CD4-positive, alpha-beta T cell (primary cell): ENCODE results near the gene CMIP. TPM values are rescaled to one million over a fixed set of nuclear protein-coding genes. Genes with fewer than 3 reads are reported as not detected.
A peak's percentile ranks its signal among the peaks of the same experiment; 100 is the strongest.

Source experiments
- ATAC-seq: fragments of 200-7000 bp; cut with Tn5 transposase; one replicate; pipeline ENCODE4 v1.10.0; 2022; ENCODE audit warnings: mild to moderate bottlenecking; ENCODE audit not compliant: poor library complexity
- CTCF ChIA-PET: fragments of 350-600 bp; sonication (Branson Sonifier 250); formaldehyde crosslinking; loops from one replicate; lab custom pipeline; 2021; ENCODE audit warnings: antibody characterized with exemption, inconsistent platforms; lab: Charles Lee
- POLR2A ChIA-PET: fragments of 350-600 bp; sonication (Branson Sonifier 250); formaldehyde crosslinking; loops from one replicate; lab custom pipeline; 2021; ENCODE audit warnings: antibody characterized with exemption, inconsistent platforms; lab: Charles Lee
- DNase-seq, 14 experiments: peaks; one replicate each; pipeline ENCODE4 v3.0.0-alpha.2; 2013 to 2020; ENCODE audit warnings: mixed read lengths in 2 of 14
- H3K27ac ChIP-seq, 2 donors: one replicate each; pipeline versions ENCODE4 v1.5.1 to v1.7.0; 2013; ENCODE audit warnings: low read length in 2 of 2, low read depth in 1 of 2, mild to moderate bottlenecking in 1 of 2
- H3K27me3 ChIP-seq, 2 experiments: 1 replicate in 1 of 2; 2 replicates in 1 of 2; pipeline versions ENCODE4 v1.6.1 to v1.7.0; 2013; ENCODE audit warnings: low read length in 2 of 2, control low read depth in 1 of 2, mild to moderate bottlenecking in 1 of 2, moderate library complexity in 1 of 2; ENCODE audit not compliant: insufficient read depth in 2 of 2, control insufficient read depth in 1 of 2
- H3K36me3 ChIP-seq: one replicate; pipeline ENCODE4 v1.6.1; 2013; ENCODE audit warnings: low read length, control low read depth; ENCODE audit not compliant: insufficient read depth
- H3K4me1 ChIP-seq: one replicate; pipeline ENCODE4 v1.6.1; 2013; ENCODE audit warnings: low read length, control low read depth; ENCODE audit not compliant: insufficient read depth
- H3K4me3 ChIP-seq: one replicate; pipeline ENCODE4 v1.5.1; 2013; ENCODE audit warnings: mild to moderate bottlenecking, low read length, moderate library complexity
- H3K9me3 ChIP-seq, 2 experiments: 1 replicate in 1 of 2; 2 replicates in 1 of 2; pipeline versions ENCODE4 v1.6.1 to v1.7.0; 2013; ENCODE audit warnings: low read length in 2 of 2, mild to moderate bottlenecking in 2 of 2, control low read depth in 1 of 2, moderate library complexity in 1 of 2; ENCODE audit not compliant: control insufficient read depth in 1 of 2, insufficient read depth in 1 of 2
- H3K27ac Mint-ChIP-seq: one replicate; pipeline ENCODE4 v1.8.0; 2020; ENCODE audit warnings: mixed read lengths
- H3K27me3 Mint-ChIP-seq: one replicate; pipeline ENCODE4 v1.8.0; 2021; ENCODE audit warnings: mixed read lengths
- H3K36me3 Mint-ChIP-seq: one replicate; pipeline ENCODE4 v1.8.0; 2021; ENCODE audit warnings: low read depth, mixed read lengths
- H3K4me1 Mint-ChIP-seq: one replicate; pipeline ENCODE4 v1.8.0; 2021; ENCODE audit warnings: low read depth, mixed read lengths
- H3K4me3 Mint-ChIP-seq: one replicate; pipeline ENCODE4 v1.8.0; 2020; ENCODE audit warnings: mild to moderate bottlenecking, mixed read lengths
- H3K9me3 Mint-ChIP-seq: one replicate; pipeline ENCODE4 v1.8.0; 2020; ENCODE audit warnings: mixed read lengths
- intact Hi-C, 2 experiments: fragments of 100-400 bp; cut with DNase I in 1 of 2; cut with micrococcal nuclease in 1 of 2; formaldehyde crosslinking; loops; one replicate each; pipeline versions ENCODE4 v1.15.1 to v1.9.0; 2023 to 2025; cut with DNase I, micrococcal nuclease
- total RNA-seq, 174 experiments: library from RNA in 2 of 174; stranded (reverse) in 2 of 174; gene quantifications; one replicate each; pipeline ENCODE4 v1.2.3 and lab custom pipeline; 2021 to 2026
- TF ChIP-seq, protein P1 (sequence below): fragments of 200-600 bp; IDR thresholded peaks from one replicate; pipeline ENCODE4 v1.8.0; 2022; ENCODE audit warnings: antibody characterized with exemption, mild to moderate bottlenecking

Gene CMIP
- total RNA-seq, 2 experiments from 2014 or later: 33.5 to 35.3 TPM

DNA sequence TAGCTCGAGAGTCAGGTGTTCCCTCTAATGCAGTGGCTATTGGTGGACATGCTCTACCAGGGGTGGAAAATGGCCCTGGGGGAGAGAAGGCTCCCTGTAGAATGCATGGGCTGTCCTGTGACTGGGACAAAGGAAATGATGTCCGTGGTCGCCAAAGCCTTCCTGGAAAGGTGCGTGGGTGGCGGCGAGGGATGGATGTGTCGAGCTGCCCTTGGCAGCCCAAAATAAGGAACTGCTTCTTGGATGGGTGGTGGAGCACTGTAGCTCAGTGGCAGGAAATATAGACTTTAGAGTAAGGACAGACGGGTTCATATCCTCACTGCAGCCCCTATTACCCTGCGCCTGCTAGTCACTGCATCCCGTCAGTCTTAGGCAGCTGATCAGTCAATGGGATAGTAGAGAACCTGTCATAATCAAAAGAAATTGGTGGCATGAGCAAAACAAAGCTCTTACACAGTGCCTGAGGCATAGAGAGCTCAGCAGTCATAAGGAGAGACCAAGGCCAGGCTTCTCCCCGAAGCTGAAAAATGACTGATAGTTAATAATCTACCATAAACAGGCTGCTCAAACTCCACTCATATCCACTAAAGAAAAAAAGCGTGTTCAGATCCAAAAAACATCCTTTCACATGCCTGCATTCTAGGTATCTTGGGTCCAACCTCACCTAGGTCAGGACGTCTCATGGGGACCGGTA lies 211.0 kb downstream of the CMIP start:
- ATAC-seq (no peak), DNase-seq (no peak)
- intact Hi-C loops: no loop called here
- Mint-ChIP-seq H3K27ac (no peak overlapping the region), H3K4me3 (no peak overlapping the region), H3K9me3 (no peaks in the 10 kb centered on the region), H3K27me3 (no peaks in the 10 kb centered on the region), H3K36me3 (peaks cover 62% of the 10 kb centered on the region), H3K4me1 (no peaks in the 10 kb centered on the region)
- no peaks in the 10 kb centered on the region for H3K27me3 ChIP-seq
- no peak overlapping the region for H3K4me3 ChIP-seq
- H3K27ac ChIP-seq: no peak overlapping the region
- H3K9me3 ChIP-seq: no peaks in the 10 kb centered on the region
- ChIA-PET POLR2A (no interaction called here), CTCF (no interaction called here)
- peaks cover 50% of the 10 kb centered on the region for H3K36me3 ChIP-seq
- no peaks in the 10 kb centered on the region for H3K4me1 ChIP-seq
- TF ChIP-seq, protein P1, sequence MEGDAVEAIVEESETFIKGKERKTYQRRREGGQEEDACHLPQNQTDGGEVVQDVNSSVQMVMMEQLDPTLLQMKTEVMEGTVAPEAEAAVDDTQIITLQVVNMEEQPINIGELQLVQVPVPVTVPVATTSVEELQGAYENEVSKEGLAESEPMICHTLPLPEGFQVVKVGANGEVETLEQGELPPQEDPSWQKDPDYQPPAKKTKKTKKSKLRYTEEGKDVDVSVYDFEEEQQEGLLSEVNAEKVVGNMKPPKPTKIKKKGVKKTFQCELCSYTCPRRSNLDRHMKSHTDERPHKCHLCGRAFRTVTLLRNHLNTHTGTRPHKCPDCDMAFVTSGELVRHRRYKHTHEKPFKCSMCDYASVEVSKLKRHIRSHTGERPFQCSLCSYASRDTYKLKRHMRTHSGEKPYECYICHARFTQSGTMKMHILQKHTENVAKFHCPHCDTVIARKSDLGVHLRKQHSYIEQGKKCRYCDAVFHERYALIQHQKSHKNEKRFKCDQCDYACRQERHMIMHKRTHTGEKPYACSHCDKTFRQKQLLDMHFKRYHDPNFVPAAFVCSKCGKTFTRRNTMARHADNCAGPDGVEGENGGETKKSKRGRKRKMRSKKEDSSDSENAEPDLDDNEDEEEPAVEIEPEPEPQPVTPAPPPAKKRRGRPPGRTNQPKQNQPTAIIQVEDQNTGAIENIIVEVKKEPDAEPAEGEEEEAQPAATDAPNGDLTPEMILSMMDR: no peak

DNA sequence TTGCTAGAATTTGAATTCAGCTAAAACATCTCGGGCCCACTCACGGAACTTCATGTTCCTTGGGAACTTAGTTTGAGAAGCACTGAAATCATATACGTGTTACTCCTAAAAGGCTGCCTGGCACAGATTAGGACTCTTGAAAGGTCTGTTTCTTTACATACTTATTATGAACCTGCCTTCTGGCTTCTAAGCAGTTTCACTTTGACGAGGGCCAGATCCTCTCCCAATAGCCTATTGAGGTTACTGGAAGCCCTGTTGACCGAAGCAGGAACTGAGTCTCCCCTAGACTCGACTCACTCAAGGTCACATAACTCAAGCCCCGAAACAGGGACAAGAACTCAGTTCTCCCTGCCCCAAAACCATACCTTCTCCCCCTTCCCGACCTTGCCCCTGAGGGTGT lies 212.6 kb downstream of the CMIP start:
- H3K27ac Mint-ChIP-seq: peak overlapping the region; percentile 17
- peaks cover 60% of the 10 kb centered on the region for H3K36me3 ChIP-seq
- DNase-seq (no peak), ATAC-seq (no peak)
- H3K4me1 Mint-ChIP-seq: no peaks in the 10 kb centered on the region
- intact Hi-C loops: no loop called here
- H3K27me3 Mint-ChIP-seq: no peaks in the 10 kb centered on the region
- no peak overlapping the region for H3K4me3 ChIP-seq
- ChIA-PET CTCF (no interaction called here), POLR2A (no interaction called here)
- H3K36me3 Mint-ChIP-seq: peaks cover 61% of the 10 kb centered on the region
- no peaks in the 10 kb centered on the region for H3K9me3 Mint-ChIP-seq
- H3K27me3 ChIP-seq: no peaks in the 10 kb centered on the region
- H3K9me3 ChIP-seq: no peaks in the 10 kb centered on the region
- H3K4me1 ChIP-seq: no peaks in the 10 kb centered on the region
- TF ChIP-seq, protein P1: no peak
- H3K27ac ChIP-seq: no peak overlapping the region
- no peak overlapping the region for H3K4me3 Mint-ChIP-seq

DNA sequence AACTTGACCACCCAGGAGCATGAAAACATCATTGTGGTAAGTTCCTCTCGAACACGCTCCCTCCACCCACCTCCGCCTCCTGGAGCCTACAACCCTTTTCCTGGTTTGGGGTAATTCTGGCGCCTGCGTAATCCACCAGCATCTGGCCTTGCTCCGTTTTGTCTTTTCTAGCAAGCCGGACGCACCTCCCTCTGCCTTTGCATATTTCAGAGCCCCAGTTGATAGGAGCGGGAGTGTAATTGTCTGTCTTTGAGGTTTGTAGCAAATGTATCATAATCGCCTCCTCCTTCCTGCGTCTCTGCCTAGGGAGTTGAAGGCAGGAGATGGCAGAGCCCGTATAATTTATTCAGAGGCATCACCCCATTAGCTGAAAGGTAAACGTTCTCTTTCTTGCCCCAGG lies 213.2 kb downstream of the CMIP start:
- Histone ChIP-seq H3K4me1 (no peaks in the 10 kb centered on the region), H3K27ac (no peak overlapping the region), H3K9me3 (no peaks in the 10 kb centered on the region), H3K36me3 (peaks cover 59% of the 10 kb centered on the region), H3K27me3 (no peaks in the 10 kb centered on the region), H3K4me3 (no peak overlapping the region)
- H3K4me3 Mint-ChIP-seq: no peak overlapping the region
- CTCF ChIA-PET: no interaction called here
- H3K27me3 Mint-ChIP-seq: no peaks in the 10 kb centered on the region
- POLR2A ChIA-PET: no interaction called here
- no peaks in the 10 kb centered on the region for H3K4me1 Mint-ChIP-seq
- TF ChIP-seq, protein P1: no peak
- intact Hi-C loops: no loop called here
- ATAC-seq (no peak), DNase-seq (no peak)
- peaks cover 66% of the 10 kb centered on the region for H3K36me3 Mint-ChIP-seq
- no peaks in the 10 kb centered on the region for H3K9me3 Mint-ChIP-seq
- peak overlapping the region; percentile 16 for H3K27ac Mint-ChIP-seq
